Esophagus squamous epithelium (tissue), 4 donors: Measurements from ENCODE around the gene CCSER1.

ENCODE experiments used
- POLR2A ChIP-seq, 4 donors: fragments of 450-650 bp; IDR thresholded peaks; one replicate each; pipeline ENCODE4 v1.6.1; 2017; ENCODE audit warnings: antibody characterized with exemption in 4 of 4, mild to moderate bottlenecking in 4 of 4, moderate library complexity in 3 of 4
- TF ChIP-seq, protein P1 (sequence below), 6 experiments: fragments of 450-650 bp in 4 of 6; fragments of 200-600 bp in 2 of 6; sonication (generic) in 2 of 6; IDR thresholded peaks; one replicate each; pipeline ENCODE4 v1.5.1; 2016 to 2019; ENCODE audit warnings: antibody characterized with exemption in 6 of 6, mild to moderate bottlenecking in 4 of 6, moderate library complexity in 4 of 6

DNA sequence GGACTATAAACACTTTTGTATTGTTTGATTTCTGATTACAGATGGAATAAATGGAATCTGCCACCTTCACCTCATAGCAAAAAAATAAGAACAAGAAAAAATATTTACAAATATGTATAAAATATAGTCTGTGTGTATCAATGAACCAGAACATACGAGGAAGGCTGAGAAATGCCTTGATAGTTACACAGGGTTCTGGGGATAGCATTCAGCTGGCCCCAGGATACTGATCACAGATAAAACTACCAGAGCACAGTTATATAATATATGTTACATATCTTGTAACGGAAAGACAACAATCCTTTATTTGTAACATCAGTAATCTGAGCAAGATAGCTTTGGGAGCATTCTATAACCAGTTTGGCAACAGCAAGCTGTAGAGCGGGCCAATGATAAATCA, 1101.5 kb downstream of the CCSER1 start:
- TF ChIP-seq, protein P1, sequence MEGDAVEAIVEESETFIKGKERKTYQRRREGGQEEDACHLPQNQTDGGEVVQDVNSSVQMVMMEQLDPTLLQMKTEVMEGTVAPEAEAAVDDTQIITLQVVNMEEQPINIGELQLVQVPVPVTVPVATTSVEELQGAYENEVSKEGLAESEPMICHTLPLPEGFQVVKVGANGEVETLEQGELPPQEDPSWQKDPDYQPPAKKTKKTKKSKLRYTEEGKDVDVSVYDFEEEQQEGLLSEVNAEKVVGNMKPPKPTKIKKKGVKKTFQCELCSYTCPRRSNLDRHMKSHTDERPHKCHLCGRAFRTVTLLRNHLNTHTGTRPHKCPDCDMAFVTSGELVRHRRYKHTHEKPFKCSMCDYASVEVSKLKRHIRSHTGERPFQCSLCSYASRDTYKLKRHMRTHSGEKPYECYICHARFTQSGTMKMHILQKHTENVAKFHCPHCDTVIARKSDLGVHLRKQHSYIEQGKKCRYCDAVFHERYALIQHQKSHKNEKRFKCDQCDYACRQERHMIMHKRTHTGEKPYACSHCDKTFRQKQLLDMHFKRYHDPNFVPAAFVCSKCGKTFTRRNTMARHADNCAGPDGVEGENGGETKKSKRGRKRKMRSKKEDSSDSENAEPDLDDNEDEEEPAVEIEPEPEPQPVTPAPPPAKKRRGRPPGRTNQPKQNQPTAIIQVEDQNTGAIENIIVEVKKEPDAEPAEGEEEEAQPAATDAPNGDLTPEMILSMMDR (IDR thresholded peaks at IDR 0.05) = no peak
- no peak for TF ChIP-seq POLR2A (IDR thresholded peaks at IDR 0.05)
